ENCODE results near the gene PCCA. TPM values are rescaled to one million over a fixed set of nuclear protein-coding genes. Genes with fewer than 3 reads are reported as not detected.

PCCA gene
- total and polyA plus RNA-seq, 2 donors (not counting 3 experiments of a cell fraction or from before 2014, with no cell fraction given) = 5.7 to 20.2 TPM

DNA sequence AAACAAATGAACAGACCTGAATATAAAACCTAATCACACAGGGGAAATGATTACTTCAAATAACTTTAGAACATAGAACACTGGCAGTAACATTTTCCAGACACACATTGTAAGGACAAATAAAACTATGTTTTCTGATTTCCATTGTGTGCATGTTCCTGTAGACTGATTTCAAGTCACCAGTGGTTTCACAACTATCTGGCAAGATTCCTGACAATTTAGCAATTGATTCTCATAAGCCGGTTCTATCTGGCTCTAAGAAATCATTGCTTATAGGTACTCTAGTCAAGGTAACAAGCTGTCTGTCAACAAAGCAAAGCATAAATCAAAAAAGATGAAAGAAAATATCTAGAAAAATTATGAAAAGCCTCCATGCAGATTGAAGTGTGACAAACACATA lies 19.6 kb upstream of the PCCA start:
- dilution Hi-C loops (cut with MboI; ENCODE audit: extremely low pct_ligation_motif_present, low sequenced_read_pairs) (no loop called here), intact Hi-C loops (cut with micrococcal nuclease) (no loop called here)
- Histone ChIP-seq H3K9ac (replicated peaks; ENCODE audit: extremely low read depth, insufficient read depth, low read length) (no peak overlapping the region), H3K4me2 (ENCODE audit: insufficient read depth, low read length) (no peak overlapping the region), H3K36me3 (ENCODE audit: control insufficient read depth in 2 of 2, extremely low read depth in 1 of 2, insufficient read depth in 2 of 2, low read length in 2 of 2) (no peaks in the 10 kb centered on the region), H3K4me3 (replicated peaks in 1 of 3; ENCODE audit: insufficient read depth in 1 of 3, low read depth in 1 of 3, low read length in 3 of 3) (no peak overlapping the region), H2AFZ (ENCODE audit: low read depth, low read length) (no peak overlapping the region), H3K4me1 (ENCODE audit: control insufficient read depth, extremely low read depth, insufficient read depth, low read length) (no peaks in the 10 kb centered on the region), H3K27ac (ENCODE audit: insufficient read depth, low read depth, low read length) (no peak overlapping the region), H3K27me3 (ENCODE audit: control insufficient read depth in 2 of 2, insufficient read depth in 2 of 2, low read length in 2 of 2) (peaks cover 0 to 6% of the 10 kb centered on the region in 2 experiments), H4K20me1 (replicated peaks; ENCODE audit: control insufficient read depth, extremely low read depth, insufficient read depth, low read length) (no peaks in the 10 kb centered on the region), H3K79me2 (ENCODE audit: control insufficient read depth, insufficient read depth, low read length) (no peaks in the 10 kb centered on the region), H3K9me1 (replicated peaks; ENCODE audit: control insufficient read depth, extremely low read depth, insufficient read depth, low read length) (no peaks in the 10 kb centered on the region), H3K9me3 (replicated peaks; ENCODE audit: control insufficient read depth, insufficient read depth, low read length) (no peaks in the 10 kb centered on the region)
- no peak for TF ChIP-seq CTCF (IDR thresholded peaks at IDR 0.05; ENCODE audit: extremely low read depth in 1 of 2, insufficient read depth in 1 of 2, low read depth in 1 of 2, low read length in 2 of 2)
- TF ChIP-seq POLR2AphosphoS5 (IDR thresholded peaks at IDR 0.05; ENCODE audit: insufficient read depth, low read depth, low read length) = no peak
- no peak for TF ChIP-seq JUN (IDR thresholded peaks at IDR 0.05; ENCODE audit: borderline replicate concordance, insufficient read depth, insufficient read length, low read depth)
- TF ChIP-seq FOS (IDR thresholded peaks at IDR 0.05; ENCODE audit: borderline replicate concordance, insufficient read depth, low read length) = no peak
- no peak for TF ChIP-seq EZH2 (IDR thresholded peaks at IDR 0.05; ENCODE audit: borderline replicate concordance, low read depth, low read length, severe bottlenecking)
- TF ChIP-seq POLR2A (IDR thresholded peaks at IDR 0.05; ENCODE audit: low read depth, low read length) = no peak
- no peak for TF ChIP-seq MYC (IDR thresholded peaks at IDR 0.05; ENCODE audit: low read depth, low read length)
- TF ChIP-seq GATA2 (IDR thresholded peaks at IDR 0.05; ENCODE audit: insufficient read depth, insufficient read length, low read depth, low read length) = no peak
- no peak for TF ChIP-seq MAX (IDR thresholded peaks at IDR 0.05; ENCODE audit: insufficient read depth, insufficient read length)
- FAIRE-seq (no peak), DNase-seq (ENCODE audit: low read depth, low spot score) (no peak)
- no TSS peak for BruUV-seq (replicated peaks)
- POLR2A ChIA-PET = no interaction called here
- CTCF ChIA-PET = interaction anchor here (1.0 kb wide), 1 partner anchor 166 kb away, joined by 3 read pairs; no protein-coding TSS in a partner anchor
